Measurements from ENCODE around the gene AGMAT. TPM values are rescaled to one million over a fixed set of nuclear protein-coding genes. Genes with fewer than 3 reads are reported as not detected.
A peak's percentile ranks its signal among the peaks of the same experiment; 100 is the strongest.

The AGMAT gene
- polyA plus RNA-seq, 2 of the 4 experiments (the other 2 are of a cell fraction): 10.3 to 13.1 TPM

GRCh38 chr1:15598436-15598835 is 13.6 kb upstream of the AGMAT start:
- WGBS (ENCODE audit: missing lambda C conversion rate): 84% methylated on average over 2 of the region's 2 CpGs
- H3K4me2 ChIP-seq: no peak overlapping the region
- no peak overlapping the region for H3K27ac ChIP-seq
- no peak for ATAC-seq
- no peak for DNase-seq (ENCODE audit: low read depth in 1 of 2, low spot score in 1 of 2)
- peaks cover 14% of the 10 kb centered on the region; the same call in 2 of the 3 replicates for H3K4me1 ChIP-seq
- ChIA-PET POLR2A (no interaction called here), CTCF (interaction anchor here (1.5 kb wide), 1 partner anchor 143 kb away, joined by 3 read pairs; no protein-coding TSS in a partner anchor)
- H3K9me3 ChIP-seq: no peaks in the 10 kb centered on the region
- no peak overlapping the region for H3K4me3 ChIP-seq
- no peak for FAIRE-seq
- no peak for TF ChIP-seq MYC (IDR thresholded peaks at IDR 0.05; ENCODE audit: borderline replicate concordance, low read length)
- TF ChIP-seq ATOH8 (CRISPR knock-in tag; IDR thresholded peaks at IDR 0.05; ENCODE audit: low read depth): no peak
- no peak for TF ChIP-seq JUN (IDR thresholded peaks at IDR 0.05)
- no peak for TF ChIP-seq REST (IDR thresholded peaks at IDR 0.05)
- TF ChIP-seq E2F6 (IDR thresholded peaks at IDR 0.05; ENCODE audit: borderline replicate concordance, low read depth): no peak
- no peak for TF ChIP-seq HMGXB4 (CRISPR knock-in tag; IDR thresholded peaks at IDR 0.05; ENCODE audit: borderline replicate concordance)
- TF ChIP-seq ZSCAN20 (CRISPR knock-in tag; IDR thresholded peaks at IDR 0.05): no peak
- TF ChIP-seq PBX3 (IDR thresholded peaks at IDR 0.05): no peak

- 0 out of 3 replicates have a peak, but pooled peaks cover 3% of the 10 kb centered on the region for H3K4me1 ChIP-seq
- ATAC-seq (no peak; a peak in 1 of 6 replicates), DNase-seq (ENCODE audit: low read depth in 1 of 2, low spot score in 1 of 2) (no peak), FAIRE-seq (no peak)
- H3K4me3 ChIP-seq: no peak overlapping the region
- H3K27ac ChIP-seq: no peak overlapping the region
- H3K4me2 ChIP-seq: no peak overlapping the region
- ChIA-PET CTCF (interaction anchor here (0.6 to 3.3 kb wide), 8 partner anchors 19 to 158 kb away, joined by 3 to 19 read pairs (median 3); no protein-coding TSS in a partner anchor), POLR2A (no interaction called here)
- WGBS (ENCODE audit: missing lambda C conversion rate): 79% methylated on average over 5 of the region's 5 CpGs
- TF ChIP-seq BHLHE40 (IDR thresholded peaks at IDR 0.05; ENCODE audit: low read depth, low read length) (no peak), MAFK (IDR thresholded peaks at IDR 0.05; ENCODE audit: partially characterized antibody) (peak; percentile 8)
- no peaks in the 10 kb centered on the region for H3K9me3 ChIP-seq
These were observed 11.2 kb upstream of the AGMAT start for GRCh38 chr1:15595809-15596617.

- Histone ChIP-seq H3K4me1 (0 out of 3 replicates have a peak, but pooled peaks cover 3% of the 10 kb centered on the region), H3K9me3 (no peaks in the 10 kb centered on the region), H3K27ac (no peak overlapping the region), H3K4me2 (no peak overlapping the region), H3K4me3 (no peak overlapping the region)
- DNase-seq (ENCODE audit: low read depth in 1 of 2, low spot score in 1 of 2) (no peak), ATAC-seq (no peak), FAIRE-seq (no peak)
- ChIA-PET POLR2A (no interaction called here), CTCF (interaction anchor here (2.0 kb wide), 1 partner anchor 149 kb away, joined by 7 read pairs; no protein-coding TSS in a partner anchor)
- WGBS (ENCODE audit: missing lambda C conversion rate): 84% methylated on average over 5 of the region's 5 CpGs
- TF ChIP-seq SREBF2 (IDR thresholded peaks at IDR 0.05): no peak
- no peak for TF ChIP-seq HES2 (IDR thresholded peaks at IDR 0.05)
- no peak for TF ChIP-seq CHD4 (IDR thresholded peaks at IDR 0.05; ENCODE audit: borderline replicate concordance)
- no peak for TF ChIP-seq E2F6 (IDR thresholded peaks at IDR 0.05; ENCODE audit: borderline replicate concordance, low read depth)
These were observed 7.4 kb upstream of the AGMAT start for GRCh38 chr1:15592285-15592684.
